CD4-positive, alpha-beta T cell treated with Interleukin-12 subunit alpha and Interleukin-12 subunit beta, for 1 hour (primary cell): ENCODE results near the gene PCED1A.

Experiments used
- DNase-seq: peaks from one replicate; pipeline ENCODE4 v3.0.0-alpha.2; 2020

The PCED1A gene

GRCh38 chr20:2800521-2801285, 39.8 kb downstream of the PCED1A start, which contains the start of gene CPXM1:
TSS of gene CPXM1 (minus strand) at chr20:2800627. CDS start at chr20:2800572, 55 bp downstream.
- DNase-seq = no peak

- peak; percentile 6 for DNase-seq
Measured at GRCh38 chr20:2799688-2800520, 40.6 kb downstream of the PCED1A start.

- no peak for DNase-seq
Measured at GRCh38 chr20:2799271-2799670, 41.2 kb downstream of the PCED1A start.

- DNase-seq = no peak
Measured at GRCh38 chr20:2798814-2799213, 41.6 kb downstream of the PCED1A start.

GRCh38 chr20:2798095-2798805, 42.2 kb downstream of the PCED1A start:
- no peak for DNase-seq

- no peak for DNase-seq
Measured at GRCh38 chr20:2797136-2797983, 43.1 kb downstream of the PCED1A start.

- no peak for DNase-seq
Measured at GRCh38 chr20:2796011-2796660, 44.3 kb downstream of the PCED1A start.

- no peak for DNase-seq
Measured at GRCh38 chr20:2795451-2795850, 45.0 kb downstream of the PCED1A start.

GRCh38 chr20:2794866-2795447, 45.5 kb downstream of the PCED1A start:
- no peak for DNase-seq

- DNase-seq = no peak
Measured at GRCh38 chr20:2794202-2794748, 46.2 kb downstream of the PCED1A start.

- no peak for DNase-seq
Measured at GRCh38 chr20:2793471-2793870, 47.0 kb downstream of the PCED1A start.
